A673 (cell line): Measurements from ENCODE around the gene BCAS4. TPM values are rescaled to one million over a fixed set of nuclear protein-coding genes. Genes with fewer than 3 reads are reported as not detected.

Source experiments
- BruUV-seq: library from RNA; stranded (reverse); fragments of 400-500 nt; replicated peaks from 2 replicates; lab custom pipeline; 2021; lab: Mats Ljungman, UMichigan
- CTCF ChIA-PET: fragments of 300-600 bp; sonication (Branson Sonifier 250); formaldehyde crosslinking; loops from one replicate; lab custom pipeline; 2022; ENCODE audit warnings: antibody characterized with exemption; lab: Charles Lee
- POLR2A ChIA-PET: fragments of 300-600 bp; sonication (Branson Sonifier 250); formaldehyde crosslinking; loops from one replicate; lab custom pipeline; 2022; ENCODE audit warnings: antibody characterized with exemption; ENCODE audit not compliant: low non-redundant PET; lab: Charles Lee
- DNase-seq: peaks from one replicate; pipeline ENCODE4 v3.0.0-alpha.2; 2015; ENCODE audit warnings: low spot score
- H3K27ac ChIP-seq: fragments of 200-600 bp; sonication (generic); 2 replicates; pipeline ENCODE4 v1.5.1; 2016; ENCODE audit warnings: mixed run types, low read depth, mild to moderate bottlenecking, mixed read lengths, antibody characterized with exemption, low read length; ENCODE audit not compliant: poor library complexity, severe bottlenecking
- H3K27me3 ChIP-seq: fragments of 200-600 bp; sonication (generic); replicated peaks from 2 replicates; pipeline ENCODE4 v1.6.1; 2017; ENCODE audit warnings: mixed run types, low read depth, mild to moderate bottlenecking, mixed read lengths, antibody characterized with exemption, low read length; ENCODE audit not compliant: insufficient read depth, poor library complexity
- H3K36me3 ChIP-seq: fragments of 200-600 bp; sonication (generic); 2 replicates; pipeline ENCODE4 v1.6.1; 2016; ENCODE audit warnings: mixed run types, mild to moderate bottlenecking, mixed read lengths, antibody characterized with exemption, low read length; ENCODE audit not compliant: insufficient read depth, poor library complexity, severe bottlenecking
- H3K4me1 ChIP-seq: fragments of 200-600 bp; sonication (generic); 2 replicates; pipeline ENCODE4 v1.6.1; 2017; ENCODE audit warnings: mixed run types, mild to moderate bottlenecking, mixed read lengths, antibody characterized with exemption, low read length; ENCODE audit not compliant: insufficient read depth, poor library complexity, severe bottlenecking
- H3K4me3 ChIP-seq: fragments of 200-600 bp; sonication (generic); 2 replicates; pipeline ENCODE4 v1.5.1; 2016; ENCODE audit warnings: low read depth, mixed run types, mild to moderate bottlenecking, mixed read lengths, low read length; ENCODE audit not compliant: poor library complexity, severe bottlenecking
- H3K9me3 ChIP-seq: fragments of 200-600 bp; sonication (generic); 2 replicates; pipeline ENCODE4 v1.6.1; 2016; ENCODE audit warnings: mixed run types, low read depth, mild to moderate bottlenecking, mixed read lengths, antibody characterized with exemption, low read length; ENCODE audit not compliant: poor library complexity, severe bottlenecking
- CTCF ChIP-seq: fragments of 300-800, 200-600 bp; sonication (generic); conservative IDR thresholded peaks from 2 replicates; pipeline ENCODE4 v1.5.1; 2017; ENCODE audit warnings: low read depth, mild to moderate bottlenecking, antibody characterized with exemption, low read length, moderate library complexity, mixed read lengths
- EZH2 ChIP-seq: fragments of 200-600 bp; sonication (generic); IDR thresholded peaks from 2 replicates; pipeline ENCODE4 v1.6.1; 2017; ENCODE audit warnings: borderline replicate concordance, low read depth, mild to moderate bottlenecking, mixed read lengths, antibody characterized with exemption, low read length; ENCODE audit not compliant: poor library complexity, severe bottlenecking
- intact Hi-C: fragments of 100-400 bp; cut with micrococcal nuclease; formaldehyde crosslinking; loops from one replicate; pipeline ENCODE4 v1.10.0; 2022; ENCODE audit not compliant: unreplicated experiment
- total RNA-seq: library from RNA; stranded (reverse); gene quantifications from 2 replicates; pipeline ENCODE4 v1.2.3, GENCODE V29; 2021

The BCAS4 gene
- total RNA-seq, 1 experiment from 2014 or later = 28.4 TPM

GRCh38 chr20:50844430-50845100 is 49.7 kb downstream of the BCAS4 start:
- Histone ChIP-seq H3K27me3 (no peaks in the 10 kb centered on the region), H3K9me3 (no peaks in the 10 kb centered on the region), H3K4me1 (no peaks in the 10 kb centered on the region), H3K4me3 (no peak overlapping the region), H3K27ac (no peak overlapping the region), H3K36me3 (no peaks in the 10 kb centered on the region)
- BruUV-seq = no TSS peak
- DNase-seq = no peak
- TF ChIP-seq CTCF (no peak), EZH2 (no peak)
- CTCF ChIA-PET = no interaction called here
- POLR2A ChIA-PET = no interaction called here
- intact Hi-C loops = no loop called here

- Histone ChIP-seq H3K4me1 (no peaks in the 10 kb centered on the region), H3K27ac (no peak overlapping the region), H3K4me3 (no peak overlapping the region), H3K36me3 (no peaks in the 10 kb centered on the region), H3K27me3 (no peaks in the 10 kb centered on the region), H3K9me3 (no peaks in the 10 kb centered on the region)
- DNase-seq = no peak
- intact Hi-C loops = no loop called here
- CTCF ChIA-PET = no interaction called here
- POLR2A ChIA-PET = no interaction called here
- TF ChIP-seq EZH2 (no peak), CTCF (no peak)
- BruUV-seq = no TSS peak
Observed at GRCh38 chr20:50845566-50846215, 50.8 kb downstream of the BCAS4 start.

GRCh38 chr20:50848341-50848808 is 53.5 kb downstream of the BCAS4 start:
- Histone ChIP-seq H3K27ac (no peak overlapping the region), H3K4me1 (peaks cover 5% of the 10 kb centered on the region), H3K27me3 (no peaks in the 10 kb centered on the region), H3K4me3 (no peak overlapping the region), H3K9me3 (no peaks in the 10 kb centered on the region), H3K36me3 (no peaks in the 10 kb centered on the region)
- intact Hi-C loops = no loop called here
- DNase-seq = no peak
- TF ChIP-seq EZH2 (no peak), CTCF (no peak)
- no TSS peak for BruUV-seq
- ChIA-PET CTCF (interaction anchor here (0.6 to 0.9 kb wide), 2 partner anchors 30 to 189 kb away, joined by 3 read pairs; no protein-coding TSS in a partner anchor), POLR2A (no interaction called here)
